ENCODE measurements around the gene AMIGO3.

The AMIGO3 gene

DNA sequence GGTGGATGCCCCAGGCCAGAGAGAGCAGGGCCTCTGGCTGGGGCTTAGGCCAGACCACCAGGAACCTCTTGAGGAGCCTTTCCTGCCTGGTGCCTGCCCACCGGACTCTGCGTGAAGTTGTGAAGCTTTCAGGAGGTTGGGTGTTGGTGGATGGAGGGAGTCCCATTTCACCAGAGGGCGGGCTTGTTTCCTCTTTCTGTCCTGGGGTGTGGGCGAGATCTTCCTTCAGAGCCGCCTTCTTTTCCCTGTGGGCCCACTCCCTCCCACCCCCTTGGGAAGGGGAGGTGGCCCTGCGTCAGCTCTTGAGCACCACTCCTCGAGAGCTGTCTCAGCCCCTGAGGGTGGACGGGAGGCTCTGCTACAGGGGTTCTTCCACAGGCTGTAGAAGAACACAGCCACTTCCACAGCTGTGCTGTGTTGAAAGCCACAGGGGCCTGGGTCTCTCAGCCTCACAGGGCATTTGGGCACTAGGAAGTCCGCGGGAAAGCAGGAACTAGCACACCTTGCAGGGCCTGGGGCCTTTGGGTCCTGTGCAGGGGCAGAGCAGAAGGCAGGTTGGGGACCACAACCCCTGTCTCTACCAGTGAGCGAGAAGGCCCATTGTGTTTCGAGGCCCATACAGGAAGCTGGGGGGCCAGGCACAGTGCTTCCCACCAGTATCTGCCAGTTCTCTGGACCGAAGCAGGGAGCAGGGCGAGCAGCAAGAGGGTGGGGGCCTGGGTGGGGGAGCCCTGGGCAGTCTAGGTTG lies 2.1 kb downstream of the AMIGO3 start:
- TF ChIP-seq, protein P1, sequence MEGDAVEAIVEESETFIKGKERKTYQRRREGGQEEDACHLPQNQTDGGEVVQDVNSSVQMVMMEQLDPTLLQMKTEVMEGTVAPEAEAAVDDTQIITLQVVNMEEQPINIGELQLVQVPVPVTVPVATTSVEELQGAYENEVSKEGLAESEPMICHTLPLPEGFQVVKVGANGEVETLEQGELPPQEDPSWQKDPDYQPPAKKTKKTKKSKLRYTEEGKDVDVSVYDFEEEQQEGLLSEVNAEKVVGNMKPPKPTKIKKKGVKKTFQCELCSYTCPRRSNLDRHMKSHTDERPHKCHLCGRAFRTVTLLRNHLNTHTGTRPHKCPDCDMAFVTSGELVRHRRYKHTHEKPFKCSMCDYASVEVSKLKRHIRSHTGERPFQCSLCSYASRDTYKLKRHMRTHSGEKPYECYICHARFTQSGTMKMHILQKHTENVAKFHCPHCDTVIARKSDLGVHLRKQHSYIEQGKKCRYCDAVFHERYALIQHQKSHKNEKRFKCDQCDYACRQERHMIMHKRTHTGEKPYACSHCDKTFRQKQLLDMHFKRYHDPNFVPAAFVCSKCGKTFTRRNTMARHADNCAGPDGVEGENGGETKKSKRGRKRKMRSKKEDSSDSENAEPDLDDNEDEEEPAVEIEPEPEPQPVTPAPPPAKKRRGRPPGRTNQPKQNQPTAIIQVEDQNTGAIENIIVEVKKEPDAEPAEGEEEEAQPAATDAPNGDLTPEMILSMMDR (IDR thresholded peaks at IDR 0.05) = no peak

DNA sequence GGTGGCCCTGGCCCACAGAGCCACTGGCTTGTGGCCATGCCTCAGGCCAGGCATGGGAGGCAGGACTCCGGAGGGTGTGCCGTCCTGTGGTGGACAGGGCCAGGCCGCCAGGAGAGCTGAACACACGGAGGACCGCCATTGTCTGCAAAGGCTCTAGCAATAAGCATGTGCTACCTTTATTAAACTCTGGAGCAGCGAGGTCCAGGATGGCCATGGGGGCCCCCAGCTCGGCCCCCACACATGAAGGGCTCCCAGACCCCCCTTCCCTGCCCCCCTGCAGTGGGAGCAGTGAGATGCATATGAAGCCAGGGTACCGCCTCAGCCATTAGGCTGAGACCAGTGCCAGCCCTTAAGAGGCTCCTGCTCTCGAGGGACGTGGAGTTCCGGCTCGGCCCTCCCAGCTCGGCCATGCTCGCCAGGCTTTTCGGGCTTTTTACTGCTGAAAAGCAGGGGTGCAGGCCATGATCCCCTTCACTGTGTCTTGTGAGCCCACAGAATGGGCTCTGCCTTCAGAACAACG lies 2.7 kb downstream of the AMIGO3 start:
- TF ChIP-seq, protein P1 (IDR thresholded peaks at IDR 0.05) = no peak

DNA sequence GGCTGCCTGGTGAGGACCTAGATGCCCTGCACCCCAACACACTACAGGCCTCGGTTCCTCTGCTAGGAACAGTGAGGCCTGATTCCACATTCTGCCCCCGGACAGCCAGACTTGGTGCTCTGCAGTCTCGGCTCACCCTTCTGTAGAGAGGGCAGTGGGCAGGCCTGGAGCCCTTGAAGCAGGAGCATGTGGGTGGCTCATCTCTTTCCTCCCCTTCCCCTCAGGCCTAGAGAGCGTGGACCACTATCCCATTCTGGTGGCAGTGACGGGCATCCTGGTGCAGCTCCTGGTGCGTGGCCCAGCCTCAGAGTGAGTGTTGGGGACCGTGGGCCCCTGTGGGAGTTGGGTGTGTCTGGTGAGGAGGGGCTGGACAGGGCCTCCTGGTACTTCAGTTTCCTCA lies 3.3 kb downstream of the AMIGO3 start:
- TF ChIP-seq, protein P1 (IDR thresholded peaks at IDR 0.05) = no peak

DNA sequence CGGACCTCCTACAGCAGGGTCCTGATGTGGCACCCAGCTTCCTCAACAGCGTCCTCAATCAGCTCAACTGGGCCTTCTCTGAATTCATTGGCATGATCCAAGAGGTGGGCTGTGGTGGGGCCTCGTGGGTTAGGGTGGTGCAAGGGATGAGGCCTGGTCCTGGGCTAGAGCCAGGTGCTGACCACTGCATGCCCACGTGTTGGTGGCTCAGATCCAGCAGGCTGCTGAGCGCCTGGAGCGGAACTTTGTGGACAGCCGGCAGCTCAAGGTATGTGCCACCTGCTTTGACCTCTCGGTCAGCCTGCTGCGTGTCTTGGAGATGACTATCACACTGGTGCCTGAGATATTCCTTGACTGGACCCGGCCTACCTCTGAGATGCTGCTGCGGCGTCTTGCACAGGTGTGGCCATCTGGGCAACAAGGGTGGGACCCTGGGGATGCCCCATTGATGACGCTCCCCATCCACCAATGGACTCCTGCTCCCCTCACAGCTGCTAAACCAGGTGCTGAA lies 3.8 kb downstream of the AMIGO3 start:
- TF ChIP-seq, protein P1 (IDR thresholded peaks at IDR 0.05) = no peak

DNA sequence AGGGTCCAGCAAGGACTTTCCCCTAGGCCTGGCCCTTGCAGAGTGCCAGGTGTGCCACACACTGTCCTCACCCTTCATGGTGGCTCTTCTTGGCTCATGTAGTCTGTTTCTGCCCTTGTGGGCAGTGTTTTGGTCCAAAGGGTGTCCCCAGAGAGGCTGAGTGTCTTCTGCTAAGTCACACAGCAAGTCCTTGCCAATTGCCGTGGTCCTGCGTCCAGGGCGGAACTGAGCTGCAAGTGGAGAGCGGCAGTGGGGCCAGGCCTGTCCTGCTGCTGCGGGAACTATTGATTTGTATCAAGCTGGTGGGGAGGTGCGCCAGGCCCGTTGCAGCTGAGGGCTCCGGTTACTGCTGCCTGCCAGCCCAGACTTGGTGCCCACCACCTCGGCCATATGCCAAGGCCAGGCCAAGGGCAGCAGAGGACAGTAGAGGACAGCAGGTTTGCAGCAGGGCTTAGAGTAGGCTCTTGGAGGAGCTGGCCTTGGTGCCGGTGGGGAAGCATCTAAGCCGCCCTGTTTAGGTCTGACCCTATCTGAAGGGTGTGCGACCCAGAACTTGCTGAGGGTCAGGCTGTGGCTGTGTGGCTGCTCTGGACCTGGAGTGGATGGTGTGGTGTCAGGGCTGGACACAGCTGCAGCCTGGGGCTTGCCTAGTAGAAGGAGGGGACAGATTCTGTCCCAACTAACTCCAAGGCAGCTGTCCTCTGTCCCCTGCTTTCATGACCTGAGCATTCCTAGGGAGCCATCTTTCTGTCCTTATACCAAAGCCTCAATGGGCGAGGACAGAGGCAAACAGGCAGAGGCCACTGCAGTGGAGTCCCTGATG lies 4.5 kb downstream of the AMIGO3 start:
- TF ChIP-seq, protein P1 (IDR thresholded peaks at IDR 0.05) = no peak

DNA sequence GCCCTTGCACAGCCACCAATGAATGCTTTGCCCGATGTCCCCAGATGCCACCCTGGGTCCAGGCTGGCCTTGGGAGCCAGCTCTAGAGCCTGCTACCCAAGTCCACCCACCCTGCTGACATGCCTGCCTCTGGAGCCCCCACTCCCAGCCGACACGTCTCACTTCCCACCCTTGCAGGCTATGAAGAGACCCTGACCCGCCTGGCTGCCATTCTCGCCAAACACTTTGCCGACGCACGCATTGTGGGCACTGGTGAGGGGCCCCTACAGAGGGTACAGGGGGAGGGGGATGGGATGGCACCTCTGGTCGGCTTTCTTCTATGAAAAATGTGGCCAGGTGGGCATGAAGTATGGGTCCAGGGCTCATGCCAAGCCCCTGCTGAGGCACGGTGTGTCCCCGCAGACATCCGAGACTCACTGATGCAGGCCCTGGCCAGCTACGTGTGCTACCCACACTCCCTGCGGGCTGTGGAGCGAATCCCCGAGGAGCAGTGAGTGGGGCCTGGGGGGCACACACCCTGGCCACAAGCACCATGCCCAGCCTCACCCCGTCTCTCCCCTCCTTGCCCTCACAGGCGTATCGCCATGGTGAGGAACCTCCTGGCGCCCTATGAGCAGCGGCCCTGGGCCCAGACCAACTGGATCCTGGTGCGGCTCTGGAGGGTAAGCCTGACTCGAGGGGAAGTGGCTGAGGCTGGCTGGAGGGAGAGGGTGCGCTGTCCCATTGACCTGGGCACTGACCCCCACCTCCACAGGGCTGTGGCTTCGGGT lies 6.0 kb downstream of the AMIGO3 start:
- TF ChIP-seq, protein P1 (IDR thresholded peaks at IDR 0.05) = no peak
